IPS DF 4.7 (cell line): ENCODE results near the gene GOLGA1.
"Not testable (repeated sequence)": the region's sequence is repeated elsewhere in the genome, so short reads cannot be mapped to it uniquely, and the experiment has no call there.

Source experiments
- DNase-seq: peaks from one replicate; pipeline ENCODE4 v3.0.0-alpha.2; 2013; ENCODE audit warnings: low spot score; ENCODE audit errors: extremely low read depth

Gene GOLGA1

DNA sequence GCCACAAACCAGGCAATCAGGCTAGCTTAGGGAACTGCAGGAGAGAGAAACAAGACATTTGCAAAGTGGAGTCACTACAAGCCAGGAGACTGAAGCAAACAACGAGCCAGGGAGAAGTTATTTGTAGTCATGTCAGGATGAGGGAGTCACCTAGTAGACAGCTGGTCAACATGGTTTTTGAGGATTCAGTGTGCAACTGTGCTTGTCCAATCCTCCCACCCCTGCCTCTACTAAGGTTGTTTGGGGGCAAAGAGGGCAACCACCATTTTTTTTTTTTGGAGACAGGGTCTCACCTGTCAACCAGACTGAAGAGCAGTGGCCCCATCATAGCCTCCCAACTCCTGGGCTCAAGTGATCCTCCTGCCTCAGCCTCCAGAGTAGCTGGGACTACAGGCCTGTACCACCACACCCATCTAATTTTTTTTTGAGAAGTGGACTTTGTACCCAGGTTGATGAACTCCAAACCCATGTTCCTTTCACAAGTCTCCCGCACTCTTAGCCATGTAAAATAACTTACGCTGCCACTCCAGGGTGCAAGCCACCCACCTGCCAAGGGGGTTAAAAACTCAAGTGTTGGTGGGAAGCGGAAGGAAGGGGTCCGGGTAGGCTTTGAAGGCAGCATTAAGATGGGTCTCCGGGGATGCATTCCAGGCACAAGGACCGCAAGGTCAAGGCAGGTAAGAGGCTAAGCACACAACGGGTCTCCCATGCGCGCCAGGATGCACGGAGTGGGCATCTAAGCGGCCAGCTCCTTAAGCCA is 80.1 kb downstream of the GOLGA1 start:
- DNase-seq, result no peak

DNA sequence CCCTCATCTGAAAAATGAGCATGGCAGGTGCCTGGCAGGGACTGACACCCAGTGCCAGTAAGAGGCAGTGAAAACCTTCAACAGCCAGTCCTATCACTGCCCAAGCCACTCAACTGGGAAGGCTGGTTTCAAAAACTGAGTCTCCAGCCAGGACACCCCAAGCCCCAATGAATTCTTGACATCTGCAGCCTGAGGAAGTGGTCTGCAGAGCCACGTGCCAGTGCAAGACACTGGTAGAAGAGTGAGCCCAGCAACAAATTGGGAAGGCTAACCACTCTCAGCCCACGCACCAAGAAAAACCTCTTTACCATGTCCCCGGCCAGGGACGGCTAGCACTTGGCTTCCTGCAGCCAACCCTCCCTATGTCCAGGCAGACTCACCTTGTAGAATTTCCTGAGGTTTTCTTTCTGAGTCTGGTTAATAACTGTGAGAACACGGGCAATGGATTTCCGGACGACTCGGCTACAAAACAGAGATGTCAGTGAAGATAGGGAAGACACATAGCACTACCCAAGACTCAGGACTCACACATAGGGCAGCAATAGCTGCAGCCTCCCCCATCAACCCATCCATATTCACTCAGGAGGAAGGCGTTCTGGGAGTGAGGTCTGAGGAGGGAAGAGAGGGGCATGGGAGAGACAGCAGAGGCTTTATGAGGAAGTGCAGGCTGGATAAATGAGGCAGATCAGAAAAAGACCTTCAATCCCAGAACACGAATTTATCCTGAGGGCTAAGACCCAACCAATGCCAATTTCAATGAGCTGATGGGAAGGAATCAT is 80.9 kb downstream of the GOLGA1 start:
- DNase-seq, result no peak

DNA sequence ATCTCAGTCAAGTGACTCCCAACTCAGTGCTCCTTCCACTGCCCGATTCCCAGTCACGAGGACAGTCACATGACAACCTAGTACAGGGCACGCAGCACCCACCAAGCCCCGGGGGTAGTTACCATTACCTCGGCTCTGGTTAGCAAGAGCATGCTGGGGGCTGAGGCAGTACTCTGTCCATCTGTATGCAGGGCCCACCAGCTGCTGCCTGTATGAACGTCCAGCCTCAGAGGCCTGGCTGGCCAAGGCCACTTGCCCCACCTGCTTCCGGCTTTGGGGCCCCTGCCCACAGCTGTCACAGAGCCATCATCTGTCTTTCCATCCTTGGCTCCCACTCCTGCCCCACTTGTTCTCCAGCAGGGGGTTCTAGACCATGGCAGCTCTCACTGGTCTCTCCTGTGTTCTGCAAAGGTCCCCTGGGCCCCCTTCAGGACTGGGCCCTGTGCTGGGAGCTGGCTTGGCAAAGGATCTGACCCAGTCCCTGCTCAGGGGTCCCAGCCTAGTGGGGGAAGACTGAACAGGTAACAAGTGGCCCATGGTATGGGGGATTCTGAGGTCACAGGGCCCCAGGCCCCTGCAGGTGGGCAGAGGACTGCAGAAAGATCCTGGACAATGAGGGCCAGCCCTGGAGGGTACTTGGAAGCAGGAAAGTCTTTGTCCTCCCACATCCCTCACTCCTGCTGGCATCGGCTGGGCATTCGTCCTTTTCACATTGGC is 82.4 kb downstream of the GOLGA1 start:
- DNase-seq, result no peak

DNA sequence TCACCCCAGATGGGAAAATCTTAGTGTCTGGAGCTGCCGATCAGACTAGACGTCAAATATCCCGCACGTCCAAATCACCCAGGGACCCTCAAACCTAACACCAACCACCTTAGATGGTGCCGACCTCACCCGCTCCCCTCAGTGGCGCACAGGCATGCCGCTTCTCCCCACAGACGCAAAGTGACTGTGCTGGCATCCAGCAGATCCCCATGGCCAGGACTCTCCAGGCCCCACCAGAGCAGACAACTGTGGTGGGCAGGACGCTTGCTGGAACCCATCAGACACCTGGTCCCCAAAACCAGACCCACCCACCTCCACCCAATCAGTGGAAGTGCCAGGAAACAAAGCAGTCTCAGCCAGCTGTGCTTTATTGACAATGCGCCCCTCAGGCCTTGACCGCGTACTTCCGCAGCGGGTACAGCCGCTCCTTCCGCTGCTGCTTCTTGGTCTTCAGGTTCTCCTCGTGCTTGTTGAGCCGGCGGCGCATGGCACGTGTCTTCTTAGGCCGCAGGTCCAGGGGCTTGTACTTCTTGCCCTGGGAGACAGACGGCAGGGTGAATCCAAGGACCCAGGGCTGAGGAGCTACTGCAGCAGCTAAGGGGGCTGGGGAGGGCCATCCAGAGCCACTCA is 83.2 kb downstream of the GOLGA1 start:
- no peak for DNase-seq

DNA sequence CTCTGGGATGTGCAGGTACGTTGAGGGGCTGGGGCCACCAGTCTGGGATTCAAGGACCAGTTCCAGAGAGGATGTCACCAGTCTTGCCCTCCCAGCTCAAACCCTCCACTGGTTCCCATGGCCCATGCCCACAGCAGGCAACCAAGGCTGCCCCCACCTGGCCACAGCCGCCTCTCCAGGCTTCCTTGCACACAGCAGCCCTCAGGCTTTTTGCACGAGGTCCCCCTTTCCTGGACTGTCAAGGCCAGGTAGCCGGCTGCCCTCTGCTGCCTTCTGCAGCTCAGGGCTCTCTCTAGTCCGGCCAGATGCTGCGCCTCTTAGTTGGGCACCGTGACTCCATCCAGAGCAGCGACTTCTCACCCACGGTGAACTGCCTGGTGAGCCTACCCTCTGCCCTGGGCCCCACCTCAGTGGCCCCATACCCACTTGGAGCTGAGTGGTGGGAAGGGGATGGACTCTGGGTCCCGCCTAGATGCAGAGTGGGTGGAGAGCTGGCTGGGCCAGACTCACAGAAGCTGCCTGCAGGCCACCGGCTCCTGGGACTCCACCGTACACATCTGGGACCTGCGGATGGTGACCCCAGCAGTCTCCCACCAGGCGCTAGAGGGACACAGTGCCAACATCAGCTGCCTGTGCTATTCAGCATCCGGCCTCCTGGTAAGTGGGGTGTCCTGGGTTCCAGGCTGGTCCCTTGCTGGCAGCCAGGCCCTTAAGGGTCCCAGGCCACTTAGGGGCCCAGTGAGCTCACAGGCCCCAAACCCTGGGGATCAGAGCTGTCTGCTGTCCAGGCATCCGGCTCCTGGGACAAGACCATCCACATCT is 84.7 kb downstream of the GOLGA1 start:
- no peak for DNase-seq

DNA sequence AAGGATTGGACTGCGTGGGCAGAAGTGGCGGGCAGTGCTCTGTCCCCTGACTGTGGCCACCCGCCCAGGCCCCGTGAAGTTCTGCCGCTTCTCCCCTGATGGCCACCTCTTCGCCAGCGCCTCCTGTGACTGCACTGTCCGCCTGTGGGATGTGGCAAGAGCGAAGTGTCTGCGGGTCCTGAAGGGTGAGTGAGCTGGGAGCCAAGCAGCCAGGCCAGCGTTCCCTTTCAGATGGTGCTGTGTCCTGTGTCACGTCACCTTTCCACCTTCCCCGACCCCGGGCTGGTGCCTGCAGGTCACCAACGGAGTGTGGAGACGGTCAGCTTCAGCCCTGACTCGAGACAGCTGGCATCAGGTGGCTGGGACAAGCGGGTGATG is 85.3 kb downstream of the GOLGA1 start:
- DNase-seq, result no peak

DNA sequence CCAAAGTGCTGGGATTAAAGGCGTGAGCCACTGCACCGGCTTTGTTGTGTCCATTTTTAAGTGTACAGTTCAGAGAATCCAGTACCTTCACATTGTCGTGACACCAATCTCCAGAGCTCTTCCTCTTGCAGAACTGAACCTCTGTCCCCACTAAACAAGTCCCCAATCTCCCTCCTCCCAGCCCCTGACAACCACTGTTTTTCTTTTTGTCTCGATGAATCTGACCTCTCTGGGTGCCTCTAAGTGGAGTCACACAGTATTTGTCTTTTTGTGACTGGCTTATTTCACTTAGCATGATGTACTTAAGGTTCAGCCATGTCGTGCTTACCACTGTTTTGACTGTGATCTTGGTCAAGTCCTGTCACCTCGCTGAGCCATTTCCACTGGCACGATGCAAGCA is 86.1 kb downstream of the GOLGA1 start:
- no peak for DNase-seq

DNA sequence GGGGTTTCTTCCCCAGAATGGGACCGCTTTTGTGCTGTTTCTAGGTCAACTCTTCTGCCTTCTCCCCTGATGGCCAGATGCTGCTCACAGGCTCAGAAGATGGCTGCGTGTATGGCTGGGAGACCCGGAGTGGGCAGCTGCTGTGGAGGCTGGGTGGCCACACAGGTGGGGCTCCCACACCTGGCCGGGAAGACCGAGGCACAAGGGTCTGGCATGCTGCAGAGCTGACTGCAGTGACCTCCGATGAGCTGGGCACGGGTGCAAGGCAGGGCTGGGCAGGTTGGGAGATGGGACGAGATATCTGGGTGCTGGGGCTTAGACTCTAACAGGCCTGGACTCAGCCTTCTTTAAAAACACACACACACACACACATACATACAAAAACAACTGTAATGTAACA is 86.7 kb downstream of the GOLGA1 start:
- no peak for DNase-seq

DNA sequence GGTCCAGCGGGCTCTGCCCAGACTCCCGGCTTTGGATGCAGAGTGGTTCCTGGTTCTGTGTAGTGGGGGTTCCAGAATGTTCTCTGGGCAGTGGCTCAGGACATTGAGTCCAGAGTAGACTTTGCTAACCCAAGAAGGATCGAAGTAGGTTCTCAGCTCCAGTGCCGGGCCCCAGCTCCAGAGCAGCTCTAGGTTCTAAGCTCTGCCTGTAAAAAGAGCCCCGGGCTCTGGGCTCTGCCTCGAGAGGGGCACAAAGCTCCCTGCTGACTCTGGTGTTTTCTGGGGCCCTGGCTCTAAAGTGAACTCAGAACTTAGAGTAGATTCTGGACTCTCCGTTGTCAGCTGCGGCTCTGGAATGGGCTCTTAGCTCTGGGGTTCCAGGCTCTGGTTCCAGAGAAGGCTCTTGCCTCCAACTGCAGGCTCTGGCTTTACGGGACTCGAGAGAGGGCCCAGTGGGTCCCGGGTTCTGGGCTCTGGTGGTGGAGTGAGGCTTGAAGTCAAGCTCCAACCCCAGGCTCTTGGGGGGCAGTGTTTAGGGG is 87.2 kb downstream of the GOLGA1 start:
- DNase-seq, result no peak

DNA sequence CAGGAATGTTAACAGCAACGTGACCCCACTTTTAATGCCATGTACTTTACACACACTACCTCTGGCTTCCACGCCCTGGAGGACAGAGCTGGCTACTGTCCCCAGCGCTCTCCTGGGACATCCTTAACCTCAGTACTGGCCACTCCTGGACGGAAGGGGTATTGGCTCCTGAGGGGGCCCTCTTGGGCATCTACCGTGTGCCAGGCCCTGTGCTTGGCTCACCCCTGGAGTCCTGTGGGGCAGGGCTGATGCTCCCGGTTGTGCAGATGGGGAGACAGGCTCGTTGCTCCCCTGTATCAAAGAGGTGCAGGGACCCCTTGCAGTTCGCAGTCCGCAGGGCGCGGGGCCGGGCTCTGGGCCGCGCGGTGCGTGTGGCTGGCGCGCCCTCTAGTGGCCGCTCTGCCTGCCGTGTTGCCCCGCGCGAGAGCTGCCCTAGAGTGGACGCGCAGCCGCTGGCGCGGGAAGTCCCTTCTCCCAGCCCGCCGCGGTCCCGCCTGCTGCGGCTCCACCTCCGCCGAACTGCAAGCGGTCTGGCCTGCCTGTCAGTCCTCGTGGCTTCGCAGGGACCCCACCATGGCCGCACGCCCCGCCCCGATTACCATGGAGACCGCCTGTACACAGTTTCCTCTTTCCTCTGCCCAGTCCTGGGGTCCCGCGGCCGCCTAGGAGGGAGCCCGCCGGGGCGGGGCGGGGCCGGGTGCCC is 87.9 kb downstream of the GOLGA1 start, which contains the start of gene WDR38:
Gene WDR38, plus strand, starts transcription at position 632 of the 703 bp plus-strand sequence. CDS start 72 bp downstream, outside the sequence.
- no peak for DNase-seq

DNA sequence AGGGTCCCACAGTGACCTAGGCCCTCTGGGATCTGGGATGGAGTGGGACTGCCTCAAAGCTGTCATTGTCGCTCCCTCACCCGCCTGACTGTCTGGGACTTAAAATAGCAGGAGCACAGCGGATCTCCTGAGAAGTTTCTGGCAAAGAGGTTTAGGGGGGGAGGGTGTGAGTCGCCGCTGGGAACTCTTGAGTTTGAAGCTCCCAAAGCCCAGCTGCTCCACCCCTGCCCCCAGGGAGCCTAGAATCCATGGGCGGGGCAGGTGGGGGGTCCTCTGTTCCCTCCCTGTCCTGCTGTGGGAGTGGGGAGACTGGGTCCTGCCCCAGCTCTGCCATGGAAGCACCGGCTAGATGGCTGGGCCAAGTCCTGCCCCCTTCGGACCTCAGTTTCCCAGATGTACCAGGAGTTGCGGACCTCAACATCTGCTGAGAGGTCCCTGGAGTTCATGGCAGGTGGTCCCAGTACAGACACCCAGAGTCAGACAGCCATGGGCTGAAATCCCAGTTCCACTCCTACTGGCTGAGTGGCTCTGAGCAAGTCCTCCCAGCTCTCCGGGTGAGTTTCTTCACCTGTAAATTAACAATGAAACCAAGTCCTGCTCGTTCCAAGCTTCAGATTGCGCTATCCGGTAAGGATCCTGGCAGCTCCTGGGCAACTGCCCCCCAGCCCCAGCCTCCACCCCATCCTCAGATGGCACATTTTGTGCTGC is 88.6 kb downstream of the GOLGA1 start:
- no peak for DNase-seq

DNA sequence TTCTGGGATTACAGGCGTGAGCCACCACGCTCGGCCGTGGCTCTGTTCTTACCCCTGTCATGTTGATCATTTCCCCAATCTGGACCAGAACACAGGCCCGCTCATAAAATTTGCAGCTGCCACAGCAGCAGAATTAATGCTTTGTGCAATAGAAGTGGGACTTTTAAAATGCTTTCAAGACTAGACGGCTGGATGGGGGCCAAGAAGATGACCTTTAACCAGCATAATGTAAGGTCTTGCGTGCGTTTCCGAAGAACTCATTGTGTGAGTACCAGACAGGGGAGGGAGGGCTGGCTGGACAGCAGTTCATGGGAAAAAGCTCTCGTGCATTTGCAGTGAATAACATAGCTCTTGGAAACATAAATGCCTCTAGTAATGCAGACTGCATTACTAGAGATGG is 91.1 kb downstream of the GOLGA1 start:
- DNase-seq, result no peak

DNA sequence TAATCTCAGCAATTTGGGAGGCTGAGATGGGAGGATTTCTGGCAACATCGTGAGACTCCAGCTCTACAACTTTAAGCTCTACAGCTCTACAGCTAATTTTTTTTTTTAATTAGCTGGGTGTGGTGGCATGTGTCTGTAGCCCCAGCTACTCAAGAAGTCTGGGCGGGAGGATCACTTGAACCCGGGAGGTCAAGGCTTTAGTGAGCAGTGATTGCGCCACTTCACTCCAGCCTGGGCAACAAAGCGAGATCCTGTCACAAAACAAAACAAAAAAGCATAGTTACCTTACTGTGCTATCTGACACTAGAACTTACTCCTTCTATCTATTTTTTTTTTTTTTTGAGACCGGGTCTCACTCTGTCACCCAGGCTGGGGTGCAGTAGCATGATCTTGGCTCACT is 93.9 kb downstream of the GOLGA1 start:
- DNase-seq, result no peak

DNA sequence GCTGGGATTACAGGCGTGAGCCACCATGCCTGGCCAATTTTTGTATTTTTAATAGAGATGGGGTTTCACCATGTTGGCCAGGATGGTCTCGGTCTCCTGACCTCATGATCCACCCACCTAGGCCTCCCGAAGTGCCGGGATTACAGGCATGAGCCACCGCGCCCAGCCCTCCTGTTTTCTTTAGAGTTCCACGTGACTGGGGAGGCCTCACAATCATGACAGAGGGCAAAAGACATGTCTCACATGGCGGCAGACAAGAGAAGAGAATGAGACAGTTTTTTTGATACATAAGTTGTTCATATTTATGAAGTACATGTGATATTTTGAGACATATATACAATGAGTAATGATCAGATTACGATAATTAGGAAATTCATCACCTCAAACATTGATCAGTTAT is 94.4 kb downstream of the GOLGA1 start:
- not testable (repeated sequence) for DNase-seq

DNA sequence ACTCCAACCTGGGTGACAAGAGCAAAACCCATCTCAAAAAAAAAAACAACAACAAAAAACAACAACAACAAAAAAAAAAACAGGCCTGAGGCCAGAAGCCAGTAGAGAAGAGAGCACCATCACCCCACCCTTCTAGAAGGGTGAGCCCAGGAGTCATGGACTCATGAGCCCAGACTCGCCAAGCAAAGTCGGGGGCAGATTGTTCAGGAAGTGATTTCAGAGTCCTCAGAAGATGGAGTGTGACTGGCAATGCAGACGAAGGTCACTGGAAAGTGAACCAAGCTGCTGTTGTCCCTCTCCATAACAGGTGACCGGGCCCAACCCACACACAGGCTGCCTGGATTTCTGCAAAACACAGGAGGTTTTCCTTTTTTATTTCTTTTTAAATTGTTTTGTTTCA is 96.6 kb downstream of the GOLGA1 start:
- DNase-seq, result no peak

DNA sequence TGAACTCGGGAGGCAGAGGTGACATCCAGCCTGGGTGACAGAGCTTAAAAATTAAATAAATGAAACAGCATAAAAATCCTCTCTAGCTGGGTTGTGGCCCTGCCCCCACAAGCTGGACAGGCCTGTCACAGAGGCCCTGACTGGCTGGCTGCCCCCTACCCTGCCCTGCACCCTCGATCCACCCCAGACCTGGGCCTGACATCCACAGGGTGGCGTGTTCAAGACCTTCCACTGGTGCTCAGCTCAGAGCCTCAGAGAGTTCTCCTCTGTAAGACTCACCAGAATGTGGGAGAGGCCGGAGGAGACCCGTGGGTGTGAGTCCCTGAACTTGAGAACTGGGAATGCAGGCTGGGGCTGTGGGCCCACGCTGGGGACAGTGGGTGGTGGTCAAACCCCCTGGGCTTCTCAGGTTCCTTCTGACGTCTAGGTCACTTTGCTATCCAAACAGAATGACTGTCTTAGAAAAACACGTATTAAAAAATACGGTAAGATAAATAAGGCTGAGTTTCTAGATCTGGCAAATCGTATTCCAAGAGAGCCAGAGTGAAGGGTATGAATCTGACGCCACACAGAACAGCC is 97.3 kb downstream of the GOLGA1 start:
- no peak for DNase-seq

DNA sequence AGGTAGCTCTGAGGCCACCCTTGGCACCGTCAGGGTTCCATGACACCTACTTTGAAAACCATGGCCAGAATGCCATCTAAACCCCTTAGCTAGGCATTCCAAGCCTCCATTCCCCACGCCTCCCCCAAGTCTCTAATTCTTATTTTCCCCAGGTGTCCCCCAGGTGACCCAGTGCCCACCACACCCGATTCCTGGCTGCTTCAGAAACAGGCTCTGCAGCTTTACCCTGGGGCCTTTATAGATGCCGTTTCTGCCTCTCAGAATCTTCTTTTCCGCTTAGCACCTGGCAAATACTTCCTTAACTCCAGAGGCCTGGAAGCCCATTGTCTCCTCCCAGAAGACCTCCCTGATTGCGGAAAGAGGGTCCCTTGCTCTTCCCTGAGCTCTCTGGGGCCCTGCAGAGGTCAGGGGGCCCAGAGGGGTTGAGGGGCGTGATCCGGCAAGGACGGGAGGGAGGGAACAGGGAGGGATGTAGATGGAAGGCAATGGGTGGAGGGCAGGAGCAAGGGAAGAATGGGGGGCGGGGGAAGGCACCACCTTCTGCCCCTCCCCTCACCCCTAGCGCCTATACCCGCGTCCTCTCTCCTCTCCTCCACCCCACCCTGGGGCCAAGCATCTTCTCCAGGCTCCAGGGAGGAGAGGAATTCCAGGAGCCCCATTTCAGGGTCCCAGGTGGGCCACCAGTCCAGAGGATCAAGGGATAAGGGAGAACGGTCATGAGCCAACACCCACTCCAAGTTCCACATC is 99.6 kb downstream of the GOLGA1 start:
- no peak for DNase-seq

DNA sequence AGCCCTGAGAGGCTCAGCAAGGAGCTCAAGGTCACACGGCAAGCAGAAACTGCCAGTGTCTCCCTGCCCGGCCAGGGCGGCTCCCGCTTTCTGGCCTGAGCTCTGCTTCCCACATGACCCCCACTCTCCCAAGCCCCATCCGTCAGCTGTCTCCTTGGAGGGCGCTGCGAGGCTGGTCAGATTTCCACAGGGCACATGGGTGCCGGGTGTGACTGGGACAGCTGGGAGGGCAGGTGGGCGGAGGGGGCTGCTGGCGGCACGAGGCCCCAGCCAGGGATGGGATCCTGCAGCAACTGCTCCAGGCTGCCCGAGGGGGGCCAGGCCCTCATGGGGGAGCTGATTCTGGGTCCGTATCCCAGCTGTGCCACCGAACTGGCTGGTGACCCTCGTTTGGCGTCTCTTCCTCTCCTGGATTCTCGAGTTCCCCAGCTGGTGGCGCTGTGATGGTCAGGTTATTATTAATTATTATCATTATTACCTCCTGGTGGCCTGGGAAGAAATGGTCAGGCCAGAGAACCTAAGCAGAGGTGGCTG is 100.5 kb downstream of the GOLGA1 start:
- DNase-seq, result no peak
